ENCODE results near the gene ELP4. TPM values are rescaled to one million over a fixed set of nuclear protein-coding genes. Genes with fewer than 3 reads are reported as not detected.

Gene ELP4
- total RNA-seq, 1 experiment from 2014 or later, result 20.3 TPM

DNA sequence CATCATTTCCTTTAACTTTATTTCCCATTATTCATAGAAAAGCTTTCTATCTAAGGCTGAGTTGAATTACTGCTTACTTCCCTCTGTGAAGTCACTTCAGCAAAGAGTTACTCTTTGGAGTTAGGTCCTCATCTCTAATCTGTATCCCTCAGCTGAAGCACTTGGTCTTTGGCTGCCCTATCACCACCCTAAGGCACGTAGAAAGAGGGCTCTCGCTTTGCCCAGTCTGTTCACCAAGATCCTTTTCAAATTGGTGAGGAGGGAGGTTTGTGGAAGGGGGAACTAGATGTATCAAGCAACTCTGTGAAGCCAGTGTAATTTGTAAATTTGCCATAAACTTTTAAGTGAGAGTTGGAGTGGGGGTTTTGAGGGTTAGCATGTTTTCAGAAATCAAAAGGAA is 258.1 kb downstream of the ELP4 start:
- no peak for DNase-seq
- TF ChIP-seq CTCF (IDR thresholded peaks at IDR 0.05; ENCODE audit: unreplicated experiment), result no peak
- H3K27me3 Mint-ChIP-seq (ENCODE audit: unreplicated experiment), result no peaks in the 10 kb centered on the region
- no TSS peak for BruUV-seq (replicated peaks)
- H3K27ac Mint-ChIP-seq (ENCODE audit: unreplicated experiment), result no peak overlapping the region
- CTCF ChIA-PET, result interaction anchor here (0.9 kb wide), 1 partner anchor 9 kb away, joined by 10 read pairs; no protein-coding TSS in a partner anchor
- H3K9me3 Mint-ChIP-seq (ENCODE audit: low read depth, unreplicated experiment), result no peaks in the 10 kb centered on the region
- intact Hi-C loops (cut with micrococcal nuclease; ENCODE audit: unreplicated experiment), result no loop called here
- no peak overlapping the region for H3K4me3 Mint-ChIP-seq (ENCODE audit: low read depth, unreplicated experiment)
- no peaks in the 10 kb centered on the region for H3K36me3 Mint-ChIP-seq (ENCODE audit: insufficient read depth, unreplicated experiment)
- no peaks in the 10 kb centered on the region for H3K4me1 Mint-ChIP-seq (ENCODE audit: low read depth, unreplicated experiment)

DNA sequence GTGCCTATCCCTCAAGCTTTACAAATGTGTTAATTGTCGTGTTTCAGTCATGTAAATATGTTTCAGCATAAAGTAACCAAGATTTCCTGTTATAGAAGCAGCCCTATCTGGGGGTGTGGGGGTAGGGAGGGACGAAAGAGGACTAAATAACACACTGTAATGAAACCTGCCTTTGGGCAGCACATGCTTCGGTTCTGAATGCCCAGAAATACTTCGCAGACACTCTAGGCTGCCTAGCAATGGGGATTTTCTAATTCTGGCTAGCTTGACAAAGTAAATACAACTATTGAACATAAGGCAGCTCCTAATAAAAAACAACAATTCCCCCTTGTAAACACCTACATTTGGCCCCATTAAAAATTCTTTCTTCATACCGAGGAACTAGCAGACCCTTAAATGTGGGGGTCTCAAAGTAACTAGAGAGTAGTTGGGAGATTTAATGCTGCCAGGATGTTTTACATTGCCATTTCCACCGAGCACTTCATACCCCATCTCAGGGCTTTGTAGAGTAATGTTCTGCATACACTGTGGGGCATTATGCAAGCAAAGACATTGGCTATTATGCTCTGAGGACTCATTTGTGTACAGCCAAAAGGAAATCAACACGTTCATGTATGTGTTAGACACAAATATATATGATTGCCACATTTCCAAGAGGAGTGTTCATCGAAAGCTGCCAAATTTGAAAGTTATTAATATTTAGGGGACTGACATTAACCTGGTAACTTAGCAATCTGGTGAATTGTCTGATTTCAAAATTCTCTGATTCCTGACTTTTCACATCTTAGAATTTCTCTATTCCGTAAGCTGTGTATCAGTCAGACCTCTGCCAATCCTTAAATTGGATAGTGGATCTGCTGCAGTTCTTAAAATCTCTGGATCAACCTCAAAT is 259.4 kb downstream of the ELP4 start:
- Mint-ChIP-seq H3K9me3 (ENCODE audit: low read depth, unreplicated experiment) (no peaks in the 10 kb centered on the region), H3K4me3 (ENCODE audit: low read depth, unreplicated experiment) (no peak overlapping the region), H3K4me1 (ENCODE audit: low read depth, unreplicated experiment) (no peaks in the 10 kb centered on the region), H3K27ac (ENCODE audit: unreplicated experiment) (no peak overlapping the region), H3K27me3 (ENCODE audit: unreplicated experiment) (no peaks in the 10 kb centered on the region), H3K36me3 (ENCODE audit: insufficient read depth, unreplicated experiment) (no peaks in the 10 kb centered on the region)
- intact Hi-C loops (cut with micrococcal nuclease; ENCODE audit: unreplicated experiment), result no loop called here
- BruUV-seq (replicated peaks), result no TSS peak
- no peak for TF ChIP-seq CTCF (IDR thresholded peaks at IDR 0.05; ENCODE audit: unreplicated experiment)
- no peak for DNase-seq
- CTCF ChIA-PET, result no interaction called here

GRCh38 chr11:31770011-31770700 is 260.6 kb downstream of the ELP4 start:
- Mint-ChIP-seq H3K27me3 (ENCODE audit: unreplicated experiment) (no peaks in the 10 kb centered on the region), H3K9me3 (ENCODE audit: low read depth, unreplicated experiment) (no peaks in the 10 kb centered on the region), H3K36me3 (ENCODE audit: insufficient read depth, unreplicated experiment) (no peaks in the 10 kb centered on the region), H3K4me3 (ENCODE audit: low read depth, unreplicated experiment) (no peak overlapping the region), H3K27ac (ENCODE audit: unreplicated experiment) (no peak overlapping the region), H3K4me1 (ENCODE audit: low read depth, unreplicated experiment) (no peaks in the 10 kb centered on the region)
- intact Hi-C loops (cut with micrococcal nuclease; ENCODE audit: unreplicated experiment), result no loop called here
- DNase-seq, result no peak
- no TSS peak for BruUV-seq (replicated peaks)
- TF ChIP-seq CTCF (IDR thresholded peaks at IDR 0.05; ENCODE audit: unreplicated experiment), result no peak
- CTCF ChIA-PET, result interaction anchor here (0.6 kb wide), 1 partner anchor 66 kb away, joined by 3 read pairs; no protein-coding TSS in a partner anchor

- Mint-ChIP-seq H3K27ac (ENCODE audit: unreplicated experiment) (no peak overlapping the region), H3K9me3 (ENCODE audit: low read depth, unreplicated experiment) (no peaks in the 10 kb centered on the region), H3K4me3 (ENCODE audit: low read depth, unreplicated experiment) (no peak overlapping the region), H3K36me3 (ENCODE audit: insufficient read depth, unreplicated experiment) (no peaks in the 10 kb centered on the region), H3K27me3 (ENCODE audit: unreplicated experiment) (no peaks in the 10 kb centered on the region), H3K4me1 (ENCODE audit: low read depth, unreplicated experiment) (no peaks in the 10 kb centered on the region)
- no peak for DNase-seq
- CTCF ChIA-PET, result interaction anchor here (0.7 kb wide), 1 partner anchor 1158 kb away, joined by 3 read pairs; no protein-coding TSS in a partner anchor
- BruUV-seq (replicated peaks), result no TSS peak
- intact Hi-C loops (cut with micrococcal nuclease; ENCODE audit: unreplicated experiment), result no loop called here
- no peak for TF ChIP-seq CTCF (IDR thresholded peaks at IDR 0.05; ENCODE audit: unreplicated experiment)
These were observed 262.8 kb downstream of the ELP4 start for GRCh38 chr11:31772412-31772811.
